Panc1 (cell line): ENCODE data around the gene C12orf43.
"Not testable (repeated sequence)": the region's sequence is repeated elsewhere in the genome, so short reads cannot be mapped to it uniquely, and the experiment has no call there.

Experiments used
- CTCF ChIP-seq: fragments of 450-650 bp; IDR thresholded peaks from 2 replicates; pipeline ENCODE4 v1.5.1; 2017; ENCODE audit warnings: mild to moderate bottlenecking
- POLR2AphosphoS5 ChIP-seq: IDR thresholded peaks from 2 replicates; pipeline ENCODE4 v1.6.1; 2012; ENCODE audit warnings: mild to moderate bottlenecking, low read depth, low read length, moderate library complexity
- SIN3A ChIP-seq: IDR thresholded peaks from 2 replicates; pipeline ENCODE4 v1.6.1; 2012; ENCODE audit warnings: low read depth, mild to moderate bottlenecking, low read length, moderate library complexity, borderline replicate concordance; ENCODE audit not compliant: insufficient read depth

- TF ChIP-seq CTCF, POLR2AphosphoS5, SIN3A: not testable (repeated sequence)
Measured at GRCh38 chr12:121047400-121047799, 31.1 kb upstream of the C12orf43 start.
